Activated CD8-positive, alpha-beta memory T cell treated with anti-CD3 and anti-CD28 coated beads, Interleukin-2, amount 50 U/mL, for 48 hours (primary cell): Measurements from ENCODE around the gene POGLUT3.
A peak's percentile ranks its signal among the peaks of the same experiment; 100 is the strongest.

Experiments
- DNase-seq: peaks from one replicate; pipeline ENCODE4 v3.0.0-alpha.2; 2020

Gene POGLUT3, protein sequence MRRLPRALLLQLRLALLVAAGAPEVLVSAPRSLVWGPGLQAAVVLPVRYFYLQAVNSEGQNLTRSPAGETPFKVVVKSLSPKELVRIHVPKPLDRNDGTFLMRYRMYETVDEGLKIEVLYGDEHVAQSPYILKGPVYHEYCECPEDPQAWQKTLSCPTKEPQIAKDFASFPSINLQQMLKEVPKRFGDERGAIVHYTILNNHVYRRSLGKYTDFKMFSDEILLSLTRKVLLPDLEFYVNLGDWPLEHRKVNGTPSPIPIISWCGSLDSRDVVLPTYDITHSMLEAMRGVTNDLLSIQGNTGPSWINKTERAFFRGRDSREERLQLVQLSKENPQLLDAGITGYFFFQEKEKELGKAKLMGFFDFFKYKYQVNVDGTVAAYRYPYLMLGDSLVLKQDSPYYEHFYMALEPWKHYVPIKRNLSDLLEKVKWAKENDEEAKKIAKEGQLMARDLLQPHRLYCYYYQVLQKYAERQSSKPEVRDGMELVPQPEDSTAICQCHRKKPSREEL

GRCh38 chr11:108498046-108498815, at the start of gene POGLUT3:
TSS of gene POGLUT3 (minus strand) at chr11:108498384. CDS start at chr11:108498366, 18 bp downstream.
- peak; percentile 80 for DNase-seq

DNA sequence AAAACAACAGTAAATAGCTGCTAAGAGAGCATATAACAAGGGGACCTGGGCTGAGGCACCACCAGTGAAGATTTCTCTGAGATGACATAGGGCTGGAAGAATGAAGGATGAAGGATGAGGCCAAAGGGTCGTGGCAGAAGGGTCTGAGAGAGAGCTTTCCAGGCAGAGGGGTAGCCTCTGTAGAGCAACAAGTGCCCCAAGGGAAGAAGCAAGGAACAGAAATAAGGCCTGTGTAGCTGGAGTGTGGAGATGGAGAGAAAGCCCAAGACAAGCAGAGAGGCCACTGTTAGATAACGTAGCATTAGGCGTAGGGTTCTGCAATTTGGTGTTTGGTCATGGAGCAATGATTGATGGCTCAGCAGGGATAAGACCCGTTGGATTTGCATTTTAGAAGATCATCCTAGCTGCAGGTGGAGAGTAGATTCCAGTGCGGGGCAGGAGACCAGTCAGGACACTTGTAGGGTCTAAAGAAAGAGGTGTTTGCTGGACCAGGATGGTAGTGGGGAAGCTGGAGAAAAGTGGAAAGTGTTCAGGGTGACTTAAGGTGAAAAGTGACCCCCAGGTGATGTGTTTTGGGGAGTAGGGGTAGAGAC, 47.8 kb upstream of the POGLUT3 start:
- DNase-seq: no peak

DNA sequence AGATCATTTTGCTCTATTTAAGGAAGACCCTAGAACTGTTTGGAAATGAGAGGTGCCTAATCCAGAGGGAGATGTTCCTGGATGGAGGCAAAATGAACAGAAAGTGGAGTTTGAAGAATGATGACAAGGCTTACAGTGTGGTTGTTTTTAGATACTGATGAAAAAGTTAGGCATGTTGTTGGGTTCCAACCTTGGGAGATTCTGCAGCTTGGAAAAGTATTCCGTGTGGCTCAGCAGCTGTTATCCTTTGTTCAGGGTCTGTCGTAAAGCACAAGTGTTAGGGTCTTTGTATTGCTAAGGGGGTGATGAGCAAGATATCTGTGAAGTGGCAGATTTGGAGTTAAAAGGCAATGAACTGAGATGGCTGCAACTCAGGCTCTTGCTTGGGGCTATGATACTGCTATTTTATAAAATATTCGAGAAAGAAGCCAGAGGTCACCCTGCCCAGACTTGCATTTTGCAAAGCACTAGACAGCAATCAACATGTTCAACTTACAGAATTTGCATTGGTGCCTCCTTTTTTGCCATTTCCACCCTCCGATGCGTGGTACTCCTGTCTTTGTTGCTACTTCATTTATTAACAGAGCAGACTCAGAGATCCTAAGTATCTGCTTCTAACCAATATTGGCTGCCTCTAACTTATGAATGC, 45.3 kb upstream of the POGLUT3 start:
- DNase-seq: no peak

DNA sequence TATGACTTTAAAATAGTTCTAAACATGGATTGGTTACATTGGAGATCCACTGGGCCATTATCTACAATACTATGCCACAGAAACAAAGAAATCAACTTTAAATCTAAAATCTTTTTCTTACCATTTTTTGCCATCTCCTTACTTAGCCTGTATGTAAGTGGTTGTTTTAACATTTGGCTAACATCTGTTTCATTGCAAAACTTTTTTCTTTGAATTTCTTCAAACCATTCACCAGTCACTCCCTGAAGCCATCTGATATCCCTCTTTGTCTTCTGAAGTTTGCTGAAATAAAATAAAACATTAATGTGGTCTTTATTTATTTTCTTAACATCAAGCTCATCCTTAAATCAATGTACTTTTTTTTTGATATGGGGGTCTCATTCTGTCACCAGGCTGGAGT, 43.3 kb upstream of the POGLUT3 start:
- no peak for DNase-seq

DNA sequence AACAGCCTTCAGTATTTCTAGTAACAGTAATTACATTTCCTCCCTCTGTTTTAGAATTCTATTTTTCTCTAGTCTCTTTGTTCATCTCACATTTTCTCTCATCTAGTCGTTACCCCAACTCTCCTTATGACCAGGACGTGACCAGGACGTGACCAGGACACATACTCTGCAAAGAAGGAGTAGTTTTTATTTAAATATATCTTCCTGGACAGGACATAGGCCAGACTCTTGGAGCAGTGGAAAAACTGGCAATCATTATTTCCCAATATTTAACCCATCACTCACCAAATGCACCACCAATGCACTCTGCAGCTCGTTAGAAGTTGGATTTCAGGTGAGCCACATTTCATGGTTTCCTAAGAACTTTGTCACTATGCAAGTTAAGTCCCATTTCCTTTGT, 40.3 kb upstream of the POGLUT3 start:
- no peak for DNase-seq

GRCh38 chr11:108538022-108538424, 39.8 kb upstream of the POGLUT3 start:
- DNase-seq: no peak

- DNase-seq: no peak
Observed at GRCh38 chr11:108536783-108537182, 38.6 kb upstream of the POGLUT3 start.

- DNase-seq: no peak
Observed at GRCh38 chr11:108535384-108535955, 37.3 kb upstream of the POGLUT3 start.

- no peak for DNase-seq
Observed at GRCh38 chr11:108534274-108534882, 36.2 kb upstream of the POGLUT3 start.

DNA sequence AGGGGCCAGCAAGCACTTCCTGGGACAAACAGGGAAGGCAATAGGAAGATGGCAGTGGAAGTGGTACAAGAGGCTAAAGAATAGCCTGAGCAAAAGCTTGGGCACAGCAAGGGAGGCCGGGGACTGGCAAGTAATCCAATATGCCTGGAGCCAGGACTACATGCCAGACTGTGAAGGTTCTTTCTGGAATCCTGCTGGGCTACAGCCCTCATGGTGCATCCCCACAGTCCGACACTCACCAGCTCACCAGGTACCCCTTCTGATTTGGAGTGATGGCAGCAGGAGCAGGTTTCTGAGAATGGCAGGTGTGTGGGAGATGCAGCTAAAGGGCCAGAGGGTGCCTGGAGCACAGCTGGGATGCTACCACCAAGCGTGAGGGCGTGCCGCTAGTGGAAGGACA, 32.2 kb upstream of the POGLUT3 start:
- DNase-seq: no peak

GRCh38 chr11:108527382-108527781, 29.2 kb upstream of the POGLUT3 start:
- no peak for DNase-seq

DNA sequence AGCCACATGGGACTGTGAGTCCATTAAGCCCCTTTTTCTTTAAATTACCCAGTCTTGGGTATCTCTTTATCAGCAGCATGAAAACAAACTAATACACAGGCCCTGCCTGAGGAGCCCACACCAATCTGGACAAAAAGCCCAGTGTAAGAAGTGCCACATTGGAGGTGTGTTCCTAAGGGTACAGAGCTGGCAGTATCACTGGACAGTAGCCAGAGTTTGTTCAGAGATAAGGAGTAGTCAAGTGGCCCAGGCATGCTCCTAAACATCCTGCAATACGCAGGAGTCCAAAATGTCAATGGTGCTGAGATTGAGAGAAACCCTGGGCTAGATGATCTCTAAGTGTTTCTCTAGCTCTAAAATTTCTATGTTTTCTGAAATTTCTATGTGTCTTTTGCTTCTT, 27.0 kb upstream of the POGLUT3 start:
- no peak for DNase-seq

- DNase-seq: no peak
Observed at GRCh38 chr11:108524422-108524821, 26.2 kb upstream of the POGLUT3 start.

GRCh38 chr11:108522318-108522717, 24.1 kb upstream of the POGLUT3 start:
- no peak for DNase-seq

- DNase-seq: no peak
Observed at GRCh38 chr11:108518581-108518980, 20.4 kb upstream of the POGLUT3 start.

DNA sequence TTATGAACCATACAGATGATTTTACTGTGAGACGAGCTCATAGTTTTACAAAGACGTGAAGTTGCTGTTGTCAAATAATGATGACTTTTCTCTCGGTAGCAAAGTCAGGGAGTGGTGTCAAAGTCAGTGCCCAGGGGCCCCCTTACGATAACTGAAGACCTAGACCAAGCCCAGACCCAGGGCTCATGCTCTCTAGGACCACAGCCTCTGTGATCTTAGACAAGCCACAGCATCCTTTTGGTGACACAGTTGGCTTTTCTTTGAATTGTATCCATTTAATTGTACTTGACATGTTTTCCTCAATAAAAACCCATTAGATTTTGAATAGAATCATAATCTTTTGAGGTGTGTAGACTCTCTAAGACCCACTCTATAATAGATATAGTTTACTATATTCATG, 17.9 kb upstream of the POGLUT3 start:
- DNase-seq: no peak

- DNase-seq: no peak
Observed at GRCh38 chr11:108512708-108513107, 14.5 kb upstream of the POGLUT3 start.

DNA sequence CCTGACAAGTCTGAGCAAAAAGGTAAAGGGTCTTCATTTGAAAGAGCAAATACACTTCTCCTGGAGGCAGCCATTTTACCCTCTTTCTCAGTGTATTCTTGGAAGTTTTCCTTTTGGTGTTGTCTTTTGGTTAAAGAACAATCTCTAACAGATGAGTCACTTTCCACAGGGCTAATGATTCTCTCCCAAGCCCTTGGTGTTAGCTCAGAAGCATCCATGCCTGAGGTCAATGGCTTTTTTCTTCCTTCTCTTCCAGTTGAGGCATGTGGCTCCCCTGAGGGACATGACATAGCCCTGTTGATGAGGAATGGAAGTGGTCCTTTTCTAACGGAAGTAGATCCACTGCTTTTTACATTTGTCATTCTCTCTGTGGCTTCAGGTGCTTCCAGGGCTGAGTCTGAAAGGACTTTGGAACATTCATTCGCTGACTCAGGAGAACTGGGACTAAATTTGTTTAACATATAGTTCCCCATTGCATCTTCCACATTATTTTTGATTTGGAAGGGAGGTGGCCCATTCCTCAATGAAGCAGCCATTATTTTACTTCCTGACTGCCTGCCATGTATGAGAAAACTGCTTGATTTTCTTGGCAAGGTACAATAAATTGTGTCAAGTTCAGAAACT, 13.8 kb upstream of the POGLUT3 start:
- no peak for DNase-seq

GRCh38 chr11:108508653-108509593, 10.7 kb upstream of the POGLUT3 start:
- DNase-seq: no peak

- no peak for DNase-seq
Observed at GRCh38 chr11:108501396-108501795, 3.2 kb upstream of the POGLUT3 start.

DNA sequence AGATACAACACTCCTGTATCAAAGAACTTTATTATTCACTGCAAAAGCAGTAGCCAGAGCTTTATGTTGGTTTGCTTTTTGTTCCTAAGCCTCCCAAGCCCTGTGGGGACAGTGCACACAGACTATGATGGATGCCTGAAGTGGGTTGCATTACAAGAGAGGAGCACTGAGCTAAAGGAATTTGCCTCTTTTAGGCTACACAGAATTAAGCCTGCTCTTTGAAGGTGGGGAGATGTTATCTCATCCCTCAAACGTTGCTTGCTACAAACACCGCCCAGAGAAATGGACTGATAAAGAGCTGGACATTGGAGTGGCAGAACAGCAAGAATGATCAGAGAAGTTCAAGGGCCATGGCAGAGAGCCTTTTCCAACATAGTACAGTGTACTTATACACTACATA, 2.5 kb upstream of the POGLUT3 start:
- DNase-seq: no peak
